H1 (cell line): ENCODE measurements around the gene SDC4. TPM values are rescaled to one million over a fixed set of nuclear protein-coding genes. Genes with fewer than 3 reads are reported as not detected.

ENCODE experiments used
- BACH1 ChIP-seq: IDR thresholded peaks from 2 replicates; pipeline ENCODE4 v1.6.1; 2012; ENCODE audit warnings: low read length, improper control_type of control experiment
- CHD7 ChIP-seq: fragments of 300-600 bp; sonication (generic); IDR thresholded peaks from 2 replicates; pipeline ENCODE4 v1.7.1; 2012; ENCODE audit warnings: low read length, moderate library complexity, mild to moderate bottlenecking, inconsistent platforms; ENCODE audit not compliant: insufficient replicate concordance
- EGR1 ChIP-seq: IDR thresholded peaks from 2 replicates; pipeline ENCODE4 v1.6.1; 2011; ENCODE audit warnings: low read depth, low read length, borderline replicate concordance
- GTF2F1 ChIP-seq: IDR thresholded peaks from 2 replicates; pipeline ENCODE4 v1.6.1; 2012; ENCODE audit warnings: low read depth, low read length, improper control_type of control experiment, borderline replicate concordance
- KDM1A ChIP-seq: fragments of 200-600, 300-600 bp; sonication (generic); IDR thresholded peaks from 2 replicates; pipeline ENCODE4 v1.7.1; 2016; ENCODE audit warnings: mild to moderate bottlenecking, low read length, borderline replicate concordance
- MAFK ChIP-seq: IDR thresholded peaks from 2 replicates; pipeline ENCODE4 v1.6.1; 2012; ENCODE audit warnings: low read depth, mild to moderate bottlenecking, improper control_type of control experiment, low read length
- NANOG ChIP-seq: IDR thresholded peaks from 2 replicates; pipeline ENCODE4 v1.6.1; 2011; ENCODE audit warnings: low read length, low read depth, mild to moderate bottlenecking, inconsistent platforms; ENCODE audit not compliant: insufficient read depth, poor library complexity, severe bottlenecking
- NRF1 ChIP-seq: IDR thresholded peaks from 2 replicates; pipeline ENCODE4 v1.6.1; 2011; ENCODE audit warnings: mild to moderate bottlenecking, low read depth, low read length, improper control_type of control experiment
- RFX5 ChIP-seq: IDR thresholded peaks from 2 replicates; pipeline ENCODE4 v1.6.1; 2011; ENCODE audit warnings: low read depth, low read length, improper control_type of control experiment, borderline replicate concordance
- RXRA ChIP-seq: IDR thresholded peaks from 2 replicates; pipeline ENCODE4 v1.6.1; 2011; ENCODE audit warnings: low read depth, mild to moderate bottlenecking, low read length, moderate library complexity; ENCODE audit not compliant: insufficient read depth
- TEAD4 ChIP-seq: IDR thresholded peaks from 2 replicates; pipeline ENCODE4 v1.6.1; 2012; ENCODE audit warnings: low read depth, low read length, inconsistent platforms, mixed read lengths
- ZNF274 ChIP-seq: IDR thresholded peaks from 2 replicates; pipeline ENCODE4 v1.7.0; 2012; ENCODE audit warnings: low read length, borderline replicate concordance; ENCODE audit errors: extremely low read depth
- polyA plus RNA-seq, 7 experiments: library from polyadenylated mRNA; depleted of rRNA in 3 of 7; stranded (reverse) in 5 of 7; unstranded in 2 of 7; fragments of >200 nt in 5 of 7; fragments of 200-250 nt in 2 of 7; gene quantifications; 1 replicate in 5 of 7; 2 replicates in 1 of 7; 4 replicates in 1 of 7; pipeline versions ENCODE4 v1.2.1 to v1.2.3, GENCODE V29; 2011 to 2013; ENCODE audit warnings: missing spikeins in 2 of 7, mixed read lengths in 2 of 7
- total RNA-seq: library from RNA; stranded (reverse); fragmentation: NEBNext Ultra II Directional; extraction: Animal tissue kit (Norgen Biotek cat#: 25700); gene quantifications from 2 replicates; pipeline ENCODE4 v1.2.1, GENCODE V29; 2021

Gene SDC4
- total and polyA plus RNA-seq, 2 of the 8 experiments (the other 6 are each of a cell fraction or from before 2014, with no cell fraction given) = 34.6 to 60.2 TPM

GRCh38 chr20:45283551-45284057 lies 64.6 kb downstream of the SDC4 start (continued):
- no peak for TF ChIP-seq CHD7
- TF ChIP-seq KDM1A = no peak
- no peak for TF ChIP-seq ZNF274
- TF ChIP-seq TEAD4 = no peak
- no peak for TF ChIP-seq NANOG
- no peak for TF ChIP-seq NRF1
- TF ChIP-seq BACH1 = no peak
- no peak for TF ChIP-seq RFX5
- no peak for TF ChIP-seq RXRA
- no peak for TF ChIP-seq EGR1
- TF ChIP-seq MAFK = no peak
- no peak for TF ChIP-seq GTF2F1
